Right ventricle myocardium superior (tissue), 1 donor: Measurements from ENCODE around the gene RANBP10. TPM values are rescaled to one million over a fixed set of nuclear protein-coding genes. Genes with fewer than 3 reads are reported as not detected.
A peak's percentile ranks its signal among the peaks of the same experiment; 100 is the strongest.

Experiments used
- ATAC-seq: fragments of 200-7000 bp; cut with Tn5 transposase; one replicate; pipeline ENCODE4 v1.9.1; 2020; ENCODE audit warnings: mild to moderate bottlenecking; ENCODE audit not compliant: poor library complexity
- DNase-seq: peaks from one replicate; pipeline ENCODE4 v3.0.0-alpha.2; 2020
- intact Hi-C: fragments of 100-400 bp; cut with DNase I; formaldehyde crosslinking; loops from one replicate; pipeline ENCODE4 v1.11.2; 2022
- total RNA-seq: library from RNA; stranded (reverse); fragmentation: NEBNext Ultra II Directional; extraction: Animal tissue kit (Norgen Biotek cat#: 25700); gene quantifications from one replicate; pipeline ENCODE4 v1.2.1, GENCODE V29; 2021
- donor health status: DM: no; HTN: yes; CAD: no; lungs with severe emphysema.

RANBP10 gene
- total RNA-seq, 1 donor from 2014 or later, result 10.9 TPM

DNA sequence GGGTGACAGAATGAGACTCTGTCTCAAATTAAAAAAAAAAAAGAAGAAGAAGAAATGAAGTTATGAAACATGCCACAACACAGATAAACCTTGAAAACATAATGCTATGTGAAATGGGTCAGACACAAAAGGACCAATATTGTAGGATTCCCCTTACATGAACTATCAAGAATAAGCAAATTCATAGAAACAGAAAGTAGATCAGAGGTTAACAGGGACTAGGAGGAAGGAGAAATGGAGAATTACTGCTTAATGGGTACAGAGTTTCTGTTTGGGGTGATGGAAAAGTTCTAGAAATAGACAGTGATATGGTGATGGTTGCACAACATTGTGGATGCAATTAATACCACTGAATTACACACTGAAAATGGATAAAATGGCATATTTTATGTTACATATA, 16.3 kb downstream of the RANBP10 start:
- no peak for DNase-seq
- ATAC-seq, result no peak
- intact Hi-C loops, result no loop called here

DNA sequence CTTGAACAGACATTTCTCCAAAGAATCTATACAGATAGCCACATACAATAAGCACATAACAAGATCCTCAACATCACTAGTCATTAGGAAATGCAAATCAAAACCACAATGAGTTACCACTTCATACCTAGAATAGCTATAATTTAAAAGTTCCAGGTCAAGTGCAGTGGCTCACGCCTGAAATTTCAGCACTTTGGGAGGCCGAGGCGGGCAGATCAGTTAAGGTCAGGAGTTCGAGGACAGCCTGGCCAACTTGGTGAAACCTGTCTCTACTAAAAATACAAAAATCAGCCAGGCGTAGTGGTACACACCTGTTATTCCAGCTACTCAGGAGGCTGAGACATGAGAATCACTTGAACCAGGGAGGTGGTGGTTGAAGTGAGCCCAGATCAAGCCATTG, 19.9 kb downstream of the RANBP10 start:
- ATAC-seq, result no peak
- no peak for DNase-seq
- intact Hi-C loops, result no loop called here

DNA sequence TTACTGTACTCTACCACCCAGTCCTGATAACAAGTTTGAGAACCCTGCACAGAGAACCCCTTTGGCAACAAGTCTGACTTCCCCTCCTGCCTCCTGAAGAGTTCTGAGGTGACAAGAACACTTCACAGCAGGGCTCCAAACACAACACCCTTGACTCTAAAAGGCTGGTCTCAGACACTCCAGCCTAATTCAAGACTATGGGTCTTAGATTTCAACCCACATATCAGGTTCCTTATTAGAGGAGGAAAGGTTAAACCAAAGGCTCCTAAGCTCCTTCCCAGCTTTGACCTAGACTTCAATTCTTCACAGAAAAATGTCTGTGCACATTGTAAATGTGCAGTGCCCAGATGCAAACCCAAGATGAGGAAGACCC, 23.0 kb downstream of the RANBP10 start:
- ATAC-seq (no peak), DNase-seq (no peak)
- intact Hi-C loops, result no loop called here

DNA sequence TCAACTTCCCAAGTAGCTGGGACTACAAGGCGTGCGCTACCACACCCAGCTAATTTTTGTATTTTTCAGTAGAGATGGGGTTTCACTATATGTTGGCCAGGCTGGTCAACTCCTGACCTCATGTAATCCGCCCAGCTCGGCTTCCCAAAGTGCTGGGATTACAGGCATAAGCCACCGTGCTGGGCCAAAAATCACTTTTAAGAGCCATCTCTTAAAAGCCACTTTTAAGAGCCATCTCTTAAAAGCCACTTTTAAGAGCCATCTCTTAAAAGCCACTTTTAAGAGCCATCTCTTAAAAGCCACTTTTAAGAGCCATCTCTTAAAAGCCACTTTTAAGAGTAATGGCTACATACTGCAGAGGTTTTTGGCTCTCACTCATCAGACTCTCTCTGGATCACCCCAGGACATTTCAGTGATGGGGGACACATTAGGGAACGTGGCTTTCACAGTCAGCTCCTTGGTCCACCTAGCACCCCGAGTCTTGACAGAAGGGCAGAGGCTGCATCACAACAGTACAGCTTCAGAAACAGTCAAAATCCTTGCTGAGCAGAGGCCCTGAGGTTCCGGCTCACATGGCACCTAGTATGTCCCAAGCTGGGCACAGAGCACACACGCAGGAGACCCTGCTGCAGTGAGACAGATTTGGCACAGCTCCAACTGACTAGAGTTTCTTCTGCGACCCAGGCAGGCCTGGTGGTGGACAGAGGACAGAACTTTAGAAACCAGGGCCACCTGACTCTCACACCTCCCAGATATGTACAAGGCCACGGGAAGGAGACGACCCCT, 23.6 kb downstream of the RANBP10 start:
- DNase-seq (no peak), ATAC-seq (no peak)
- intact Hi-C loops, result no loop called here

DNA sequence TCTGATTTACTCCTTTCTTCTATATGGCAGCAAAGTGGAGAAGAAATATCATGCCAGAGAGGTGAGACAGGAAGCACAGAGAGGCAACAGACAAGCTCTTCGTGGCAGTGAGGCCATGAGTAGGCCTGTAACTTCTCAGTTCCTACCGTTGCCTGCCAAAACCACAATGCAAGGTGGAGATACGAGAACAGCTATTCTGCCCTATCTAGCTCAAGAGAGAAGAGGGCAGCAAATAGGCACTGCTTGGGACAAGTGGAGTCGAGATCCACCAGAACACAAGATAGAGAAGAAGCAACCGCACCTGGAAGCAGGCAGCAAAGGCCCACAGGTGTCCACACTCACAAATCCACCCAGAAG, 24.8 kb downstream of the RANBP10 start:
- peak; percentile 71 for ATAC-seq
- intact Hi-C loops, result no loop called here

DNA sequence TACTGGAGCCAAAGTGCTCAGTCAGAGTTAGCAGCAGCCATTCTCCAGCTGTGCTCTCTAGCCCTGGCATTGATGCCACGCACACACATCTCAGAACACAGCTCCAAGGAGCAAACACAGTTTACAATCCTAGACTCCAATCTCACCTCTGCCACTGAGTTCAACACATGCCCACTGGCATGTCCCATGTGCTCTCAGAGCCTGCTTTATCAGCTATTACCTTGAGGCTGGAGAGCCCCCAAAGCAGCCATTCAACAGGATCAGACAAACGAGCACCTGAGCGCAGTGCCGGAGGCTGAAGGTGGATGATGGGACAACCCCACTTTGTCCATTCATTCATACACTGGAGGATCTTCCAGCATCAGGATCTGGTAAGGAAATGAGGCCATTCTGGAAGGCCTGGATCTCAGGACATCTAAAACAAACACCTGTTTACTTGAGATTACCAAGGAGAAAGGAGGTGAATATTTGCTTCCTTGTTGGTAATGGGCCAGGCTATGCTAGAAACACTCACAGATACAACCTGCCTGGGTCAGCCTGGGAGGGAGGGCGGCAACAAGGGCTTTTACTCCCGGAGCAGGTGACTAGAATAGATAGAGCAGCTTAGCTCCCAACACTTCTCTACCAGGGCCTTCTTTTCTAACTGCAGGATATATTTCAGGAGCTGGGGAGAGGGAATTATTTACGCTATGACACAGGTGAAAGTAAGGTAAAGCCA, 25.4 kb downstream of the RANBP10 start:
- ATAC-seq (no peak), DNase-seq (no peak)
- intact Hi-C loops, result no loop called here

More for the DNA sequence above, 24.8 kb downstream of the RANBP10 start:
- no peak for DNase-seq

DNA sequence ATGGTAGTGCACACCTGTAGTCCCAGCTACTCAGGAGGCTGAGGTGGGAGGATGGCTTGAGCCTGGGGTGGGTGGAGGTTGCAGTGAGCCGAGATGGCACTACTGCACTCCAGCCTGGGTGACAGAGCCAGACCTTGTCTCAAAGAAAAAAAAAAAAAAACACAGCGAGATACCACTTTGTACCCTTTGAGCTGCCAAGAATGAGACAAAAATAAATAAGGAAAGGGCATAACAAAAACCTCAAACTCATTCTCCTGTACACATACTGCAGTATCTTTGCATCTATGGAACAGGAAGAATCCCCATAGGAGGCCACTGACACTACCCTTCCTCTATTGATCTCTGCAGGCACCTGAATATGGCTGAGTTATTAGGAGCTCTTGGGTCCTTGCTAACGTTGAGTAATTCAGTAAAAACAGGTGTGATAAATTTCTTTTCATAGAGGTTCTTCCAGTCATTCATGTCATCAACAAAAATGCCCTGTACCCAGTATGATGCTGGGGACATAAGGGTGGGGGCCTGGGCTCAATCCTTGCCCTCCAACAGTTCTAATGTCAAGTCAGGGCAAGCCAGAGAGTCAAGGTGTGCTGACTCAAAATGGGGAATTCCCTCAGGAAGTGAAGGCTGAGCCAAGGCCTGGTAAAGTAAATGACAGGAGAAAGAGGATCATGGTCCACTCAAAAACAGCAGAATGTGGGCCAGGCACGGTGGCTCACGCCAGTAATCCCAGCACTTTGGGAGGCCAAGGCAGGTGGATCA, 26.9 kb downstream of the RANBP10 start:
- intact Hi-C loops, result no loop called here
- DNase-seq (no peak), ATAC-seq (peak; percentile 29)

DNA sequence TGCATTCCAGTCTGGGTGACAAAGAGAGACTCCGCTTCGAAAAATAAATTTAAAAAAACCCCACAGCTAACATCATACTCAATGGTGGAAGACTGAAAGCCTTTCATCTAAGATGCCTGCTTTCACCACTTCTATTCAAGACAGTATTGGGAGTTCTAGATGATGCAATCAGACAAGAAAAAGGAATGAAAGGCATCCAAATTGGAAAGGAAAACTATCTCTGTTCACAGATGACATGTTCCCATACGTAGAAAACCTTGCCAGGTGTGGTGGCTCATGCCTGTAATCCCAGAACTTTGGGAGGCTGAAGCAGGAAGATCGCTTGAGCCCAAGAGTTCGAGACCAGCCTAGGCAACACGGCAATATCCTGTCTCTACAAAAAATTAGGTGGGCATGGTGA, 31.1 kb downstream of the RANBP10 start:
- intact Hi-C loops, result no loop called here
- no peak for DNase-seq
- no peak for ATAC-seq

DNA sequence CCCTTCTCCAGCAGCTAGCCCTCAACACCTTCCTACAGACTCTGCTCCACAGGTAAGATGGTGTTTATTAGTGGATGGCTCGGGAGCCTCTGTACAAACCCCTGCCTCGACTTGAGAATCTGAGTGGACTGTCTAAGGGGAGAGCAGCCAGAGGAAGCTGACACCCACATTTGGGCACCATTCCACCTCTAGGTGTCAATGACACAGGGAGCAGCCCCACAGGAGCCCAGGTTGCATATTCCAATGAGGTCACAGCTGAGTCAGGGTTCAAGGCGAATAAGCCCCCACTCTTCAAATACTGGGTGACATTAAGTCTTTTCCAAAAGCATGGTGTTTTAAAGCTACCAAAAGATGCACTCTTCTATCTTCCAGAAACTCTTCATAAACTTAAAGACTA, 31.9 kb downstream of the RANBP10 start:
- ATAC-seq (no peak), DNase-seq (no peak)
- intact Hi-C loops, result no loop called here

DNA sequence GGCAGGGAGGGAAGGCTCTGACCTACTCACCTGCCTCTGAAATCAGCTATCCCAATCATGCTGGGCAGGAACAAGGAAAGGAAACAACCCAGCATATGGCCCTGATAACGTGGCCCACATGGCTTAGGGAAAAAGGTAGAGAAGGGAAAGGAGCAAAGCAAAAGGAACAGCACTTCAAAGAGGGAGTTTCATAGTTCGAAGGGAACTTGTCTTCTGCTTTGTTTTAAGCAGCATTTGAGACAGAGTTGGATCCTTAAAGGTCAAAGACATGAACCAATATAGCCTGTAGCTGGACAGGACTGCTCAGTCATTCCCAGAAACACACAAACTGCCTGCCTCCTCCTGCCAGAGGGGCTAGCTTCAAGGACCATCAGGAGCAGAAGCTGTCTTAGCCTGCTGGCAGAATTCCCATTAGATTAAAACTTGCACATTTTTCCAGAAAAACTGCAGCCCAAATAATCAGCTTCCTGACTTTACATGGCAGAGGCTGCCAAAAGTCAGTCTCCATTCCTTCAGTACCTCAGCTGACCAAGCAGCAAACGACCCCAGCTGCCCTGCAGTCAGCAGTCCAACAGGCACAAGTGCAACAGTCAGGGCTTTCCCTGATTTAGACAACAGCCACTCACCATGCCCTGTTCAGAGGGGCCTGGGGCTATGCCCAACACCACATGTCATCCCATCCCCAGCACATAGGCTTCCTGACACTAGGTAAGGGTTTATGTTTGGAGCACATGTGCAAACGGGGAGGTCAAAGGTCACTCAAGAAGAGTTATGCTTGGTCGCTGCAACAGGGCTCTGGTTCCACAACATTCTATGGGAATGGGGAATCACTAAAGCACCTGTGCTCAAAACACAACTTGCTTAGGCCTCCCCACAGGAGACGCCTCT, 32.5 kb downstream of the RANBP10 start:
- intact Hi-C loops, result no loop called here
- DNase-seq (no peak), ATAC-seq (peak; percentile 38)

DNA sequence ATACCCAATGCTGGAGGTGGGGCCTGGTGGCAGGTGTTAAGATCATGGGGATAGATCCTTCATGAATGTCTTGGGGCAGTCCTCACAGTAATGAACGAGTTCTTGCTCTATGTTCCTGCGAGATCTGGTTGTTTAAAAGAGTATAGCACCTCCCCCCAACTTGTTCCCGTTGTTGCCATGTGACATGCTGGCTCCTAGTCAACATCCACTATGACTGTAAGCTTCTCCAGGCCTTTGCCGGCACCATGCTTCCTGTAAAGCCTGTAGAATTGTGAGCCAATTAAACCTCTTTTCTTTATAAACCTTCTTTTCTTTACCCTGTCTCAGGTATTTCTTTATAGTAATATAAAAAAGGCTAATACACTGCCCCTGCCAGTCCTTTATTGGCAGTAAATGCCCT, 33.3 kb downstream of the RANBP10 start:
- DNase-seq, result no peak
- intact Hi-C loops, result no loop called here
- peak; percentile 79 for ATAC-seq

DNA sequence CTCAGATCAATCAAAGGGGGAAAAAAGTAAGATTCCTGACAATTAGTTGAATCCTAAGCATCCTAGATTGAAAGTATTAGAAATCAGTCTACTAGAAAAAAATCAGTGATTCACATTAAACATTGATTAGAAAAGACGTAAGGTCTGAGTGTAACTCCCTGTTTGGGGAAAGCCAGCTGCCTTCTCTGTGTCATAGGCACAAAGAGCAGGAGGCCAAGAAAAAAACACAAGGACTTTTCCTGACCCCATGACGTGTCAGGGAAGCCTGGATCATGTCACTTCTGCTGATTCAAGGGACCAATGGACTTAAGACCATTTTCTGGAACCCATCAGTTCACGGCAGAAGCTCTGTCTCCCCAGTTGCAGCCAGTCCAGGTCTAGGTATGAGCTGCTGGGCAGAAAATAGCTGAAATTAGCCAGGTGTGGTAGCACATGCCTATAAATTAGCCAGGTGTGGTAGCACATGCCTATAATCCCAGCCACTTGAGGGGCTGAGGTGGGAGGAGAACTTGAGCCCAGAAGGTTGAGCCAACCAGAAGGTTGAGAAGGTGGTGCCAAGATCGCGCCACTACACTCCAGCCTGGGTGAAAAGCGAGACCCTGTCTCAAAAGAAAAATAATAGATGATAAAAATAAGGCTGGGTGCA, 35.9 kb downstream of the RANBP10 start:
- no peak for ATAC-seq
- no peak for DNase-seq
- intact Hi-C loops, result no loop called here

DNA sequence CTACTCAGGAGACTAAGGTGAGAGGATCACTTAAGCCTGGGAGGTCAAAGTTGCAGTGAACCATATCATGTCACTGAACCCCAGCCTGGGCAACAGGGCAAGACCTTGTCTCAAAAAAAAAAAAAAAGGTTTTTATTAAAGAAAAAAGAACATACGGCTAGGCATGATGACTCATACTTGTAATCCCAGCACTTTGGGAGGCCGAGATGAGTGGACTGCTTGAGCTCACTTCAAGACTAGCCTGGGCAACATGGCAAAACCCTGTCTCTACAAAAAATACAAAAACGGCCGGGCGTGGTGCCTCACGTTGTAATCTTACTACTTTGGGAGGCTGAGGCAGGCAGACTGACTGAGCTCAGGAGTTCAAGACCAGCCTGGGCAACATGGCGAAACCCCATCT, 38.4 kb downstream of the RANBP10 start:
- ATAC-seq (no peak), DNase-seq (no peak)
- intact Hi-C loops, result no loop called here

DNA sequence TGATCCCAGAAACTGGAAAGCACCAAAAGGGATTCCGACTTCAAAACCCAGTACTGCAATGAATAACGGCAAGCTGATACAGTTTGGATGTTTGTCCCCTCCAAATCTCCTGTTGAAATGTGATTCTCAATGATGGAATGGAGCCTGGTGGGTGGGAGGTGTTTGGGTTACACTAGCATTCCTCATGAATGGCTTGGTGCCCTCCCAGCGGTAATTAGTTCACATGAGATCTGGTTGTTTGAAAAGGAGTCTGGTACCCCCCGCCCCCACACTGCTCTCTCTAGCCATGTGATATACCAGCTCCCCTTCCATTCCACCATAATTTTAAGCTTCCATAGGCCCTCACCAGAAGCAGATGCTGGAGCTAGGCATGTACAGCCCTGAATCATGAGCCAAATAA, 40.1 kb downstream of the RANBP10 start:
- ATAC-seq, result no peak
- no peak for DNase-seq
- intact Hi-C loops, result no loop called here

DNA sequence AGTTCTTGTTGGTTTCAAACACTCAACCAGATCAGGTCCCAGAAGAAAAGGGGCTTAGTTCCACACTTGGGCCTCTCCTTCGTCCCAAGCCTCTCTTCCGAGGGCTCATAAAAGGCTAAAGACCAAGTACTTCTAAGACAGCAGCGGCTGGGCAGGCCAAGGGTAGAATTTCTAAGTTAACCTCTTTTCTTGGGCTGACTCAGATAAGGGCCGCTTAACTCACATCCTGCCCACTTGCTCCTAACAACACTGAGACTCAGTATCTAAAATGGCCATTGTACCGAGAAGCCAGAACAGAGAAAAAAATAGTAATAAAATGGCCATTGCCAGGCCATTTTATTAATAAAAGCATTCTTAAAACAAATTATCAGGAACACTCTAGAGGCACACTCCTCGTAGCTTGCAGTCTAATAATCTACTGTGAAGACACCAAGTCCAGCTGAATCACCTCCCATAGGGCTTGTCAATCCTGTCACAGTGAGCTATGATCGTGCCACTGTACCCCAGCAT, 42.1 kb downstream of the RANBP10 start:
- ATAC-seq (no peak), DNase-seq (no peak)
- intact Hi-C loops, result no loop called here

DNA sequence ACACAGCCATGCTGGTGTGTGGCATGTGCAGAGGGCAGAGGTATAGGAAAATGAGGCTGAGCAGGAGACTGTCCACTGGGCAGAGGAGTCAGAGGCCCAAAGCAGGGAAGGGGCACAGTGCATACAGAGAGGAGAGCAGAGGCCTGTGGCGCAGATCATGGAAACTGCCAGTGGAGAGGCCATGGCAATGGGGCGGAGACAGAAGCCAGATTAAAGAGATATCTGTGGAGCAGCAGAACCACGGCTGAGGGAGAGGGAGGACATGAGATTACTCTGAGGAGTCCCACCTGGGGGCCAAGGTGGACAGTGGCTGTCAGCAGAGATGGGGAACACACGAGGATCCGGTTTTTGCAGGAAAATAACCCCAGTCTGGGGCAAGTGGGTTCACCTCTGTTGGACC, 43.3 kb downstream of the RANBP10 start:
- intact Hi-C loops, result no loop called here
- DNase-seq, result no peak
- ATAC-seq, result no peak

DNA sequence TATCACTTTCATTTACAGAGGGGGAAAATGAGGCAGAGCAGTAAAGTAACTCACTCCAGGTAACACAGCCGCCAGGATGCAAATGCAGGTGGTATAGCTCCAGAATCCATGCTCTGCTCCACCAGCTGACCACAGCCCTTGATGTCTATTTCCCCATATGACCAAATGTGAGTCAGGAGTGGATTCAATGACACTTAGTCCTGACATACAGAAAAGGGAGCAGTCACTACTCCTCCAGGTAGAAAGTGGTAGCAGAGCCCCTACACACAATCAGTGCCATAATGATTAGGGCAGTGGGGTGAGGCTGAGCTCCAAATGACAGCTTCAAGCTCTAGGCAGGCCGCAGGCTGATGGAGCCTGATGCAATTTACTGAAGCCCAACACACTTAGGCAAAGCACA, 44.0 kb downstream of the RANBP10 start:
- DNase-seq, result no peak
- ATAC-seq, result no peak
- intact Hi-C loops, result no loop called here

DNA sequence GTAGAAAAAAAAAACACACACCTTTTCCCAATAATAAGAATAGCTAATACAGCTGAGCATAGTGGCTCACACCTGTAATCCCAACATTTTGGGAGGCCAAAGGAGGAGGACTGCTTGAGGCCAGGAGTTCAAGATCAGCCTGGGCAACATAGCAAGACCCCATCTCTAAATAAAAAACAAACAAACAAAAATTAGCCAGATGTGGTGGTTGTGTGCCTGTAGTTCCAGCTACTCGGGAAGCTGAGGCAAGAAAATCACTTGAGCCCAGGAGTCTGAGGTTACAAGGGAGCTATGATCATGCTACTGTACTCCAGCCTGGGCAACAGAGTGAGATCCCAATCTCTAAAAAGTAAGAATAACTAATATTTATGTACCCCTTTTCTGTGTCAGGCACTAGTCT, 44.4 kb downstream of the RANBP10 start:
- ATAC-seq, result no peak
- DNase-seq, result no peak
- intact Hi-C loops, result no loop called here

DNA sequence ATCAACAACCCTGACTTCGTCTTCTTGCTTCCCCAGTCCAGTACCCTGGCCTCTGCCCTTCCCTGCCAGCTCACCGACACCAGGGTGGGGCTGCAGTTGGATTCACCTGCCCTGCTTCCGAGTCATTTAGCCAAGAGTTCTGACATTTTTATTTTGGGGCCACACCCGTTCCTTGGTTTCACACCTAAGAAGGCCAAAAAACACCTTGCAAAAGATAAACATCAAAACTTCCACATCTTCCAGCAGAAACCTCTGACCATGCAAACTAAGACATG, 45.5 kb downstream of the RANBP10 start:
- intact Hi-C loops, result no loop called here
- DNase-seq (no peak), ATAC-seq (no peak)
